ENCODE results near the gene RAB20. TPM values are rescaled to one million over a fixed set of nuclear protein-coding genes. Genes with fewer than 3 reads are reported as not detected.
"Not testable (repeated sequence)": the region's sequence is repeated elsewhere in the genome, so short reads cannot be mapped to it uniquely, and the experiment has no call there.

RAB20 gene
- total RNA-seq, 1 experiment from 2014 or later = 7.9 TPM

DNA sequence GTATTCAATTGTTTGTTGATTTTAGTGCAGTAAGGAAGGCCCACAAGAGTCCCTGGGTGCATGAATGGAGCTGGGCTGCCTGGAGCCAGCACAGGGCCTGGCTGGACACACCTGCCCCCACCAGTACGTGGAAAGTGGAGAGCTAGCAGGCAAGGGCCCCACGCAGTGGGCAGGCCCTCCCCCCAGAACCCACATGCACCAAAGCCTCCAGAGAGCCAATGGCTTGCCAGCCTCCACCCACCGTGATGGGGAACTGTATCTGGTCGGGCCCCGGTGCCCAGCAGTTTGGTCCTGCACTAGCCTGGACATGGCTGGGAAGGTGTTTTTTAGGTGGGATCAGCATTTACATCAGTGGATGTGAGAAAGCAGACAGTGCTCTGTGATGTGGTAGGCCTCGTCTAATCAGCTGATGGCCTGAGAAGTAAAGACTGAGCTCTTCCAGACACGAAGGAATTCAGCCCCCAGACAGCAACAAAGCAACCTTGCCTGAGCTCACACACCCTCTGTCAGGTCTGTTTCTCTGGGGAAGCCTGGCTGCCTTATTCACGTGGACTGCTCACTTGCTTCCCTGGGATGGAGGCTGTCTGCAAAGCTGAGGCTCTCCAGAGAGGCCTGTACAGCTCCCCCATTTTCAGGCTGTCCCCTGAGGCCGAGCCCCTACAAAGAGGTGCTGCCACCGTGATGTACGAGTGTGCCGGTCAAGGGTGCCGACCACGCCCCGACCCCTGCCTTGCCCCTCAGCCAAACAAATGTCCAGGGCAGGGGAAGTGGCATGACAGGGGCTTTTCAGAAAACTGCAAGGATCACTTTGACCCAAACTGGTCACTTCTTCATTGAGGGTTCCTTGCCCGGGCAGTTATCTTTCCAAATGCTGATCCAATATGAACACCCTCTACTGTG lies 27.5 kb downstream of the RAB20 start:
- no peak for TF ChIP-seq TCF7L2 (IDR thresholded peaks at IDR 0.05; ENCODE audit: low read depth, low read length)
- TF ChIP-seq, protein P1, sequence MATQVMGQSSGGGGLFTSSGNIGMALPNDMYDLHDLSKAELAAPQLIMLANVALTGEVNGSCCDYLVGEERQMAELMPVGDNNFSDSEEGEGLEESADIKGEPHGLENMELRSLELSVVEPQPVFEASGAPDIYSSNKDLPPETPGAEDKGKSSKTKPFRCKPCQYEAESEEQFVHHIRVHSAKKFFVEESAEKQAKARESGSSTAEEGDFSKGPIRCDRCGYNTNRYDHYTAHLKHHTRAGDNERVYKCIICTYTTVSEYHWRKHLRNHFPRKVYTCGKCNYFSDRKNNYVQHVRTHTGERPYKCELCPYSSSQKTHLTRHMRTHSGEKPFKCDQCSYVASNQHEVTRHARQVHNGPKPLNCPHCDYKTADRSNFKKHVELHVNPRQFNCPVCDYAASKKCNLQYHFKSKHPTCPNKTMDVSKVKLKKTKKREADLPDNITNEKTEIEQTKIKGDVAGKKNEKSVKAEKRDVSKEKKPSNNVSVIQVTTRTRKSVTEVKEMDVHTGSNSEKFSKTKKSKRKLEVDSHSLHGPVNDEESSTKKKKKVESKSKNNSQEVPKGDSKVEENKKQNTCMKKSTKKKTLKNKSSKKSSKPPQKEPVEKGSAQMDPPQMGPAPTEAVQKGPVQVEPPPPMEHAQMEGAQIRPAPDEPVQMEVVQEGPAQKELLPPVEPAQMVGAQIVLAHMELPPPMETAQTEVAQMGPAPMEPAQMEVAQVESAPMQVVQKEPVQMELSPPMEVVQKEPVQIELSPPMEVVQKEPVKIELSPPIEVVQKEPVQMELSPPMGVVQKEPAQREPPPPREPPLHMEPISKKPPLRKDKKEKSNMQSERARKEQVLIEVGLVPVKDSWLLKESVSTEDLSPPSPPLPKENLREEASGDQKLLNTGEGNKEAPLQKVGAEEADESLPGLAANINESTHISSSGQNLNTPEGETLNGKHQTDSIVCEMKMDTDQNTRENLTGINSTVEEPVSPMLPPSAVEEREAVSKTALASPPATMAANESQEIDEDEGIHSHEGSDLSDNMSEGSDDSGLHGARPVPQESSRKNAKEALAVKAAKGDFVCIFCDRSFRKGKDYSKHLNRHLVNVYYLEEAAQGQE (IDR thresholded peaks at IDR 0.05; ENCODE audit: insufficient read depth in 1 of 2, low read depth in 2 of 2, low read length in 1 of 2) = no peak
- no peak for TF ChIP-seq SIN3A (IDR thresholded peaks at IDR 0.05; ENCODE audit: borderline replicate concordance, insufficient read depth, low read depth, low read length)
- TF ChIP-seq POLR2AphosphoS5 (IDR thresholded peaks at IDR 0.05; ENCODE audit: low read depth, low read length) = no peak
- TF ChIP-seq, protein P2, sequence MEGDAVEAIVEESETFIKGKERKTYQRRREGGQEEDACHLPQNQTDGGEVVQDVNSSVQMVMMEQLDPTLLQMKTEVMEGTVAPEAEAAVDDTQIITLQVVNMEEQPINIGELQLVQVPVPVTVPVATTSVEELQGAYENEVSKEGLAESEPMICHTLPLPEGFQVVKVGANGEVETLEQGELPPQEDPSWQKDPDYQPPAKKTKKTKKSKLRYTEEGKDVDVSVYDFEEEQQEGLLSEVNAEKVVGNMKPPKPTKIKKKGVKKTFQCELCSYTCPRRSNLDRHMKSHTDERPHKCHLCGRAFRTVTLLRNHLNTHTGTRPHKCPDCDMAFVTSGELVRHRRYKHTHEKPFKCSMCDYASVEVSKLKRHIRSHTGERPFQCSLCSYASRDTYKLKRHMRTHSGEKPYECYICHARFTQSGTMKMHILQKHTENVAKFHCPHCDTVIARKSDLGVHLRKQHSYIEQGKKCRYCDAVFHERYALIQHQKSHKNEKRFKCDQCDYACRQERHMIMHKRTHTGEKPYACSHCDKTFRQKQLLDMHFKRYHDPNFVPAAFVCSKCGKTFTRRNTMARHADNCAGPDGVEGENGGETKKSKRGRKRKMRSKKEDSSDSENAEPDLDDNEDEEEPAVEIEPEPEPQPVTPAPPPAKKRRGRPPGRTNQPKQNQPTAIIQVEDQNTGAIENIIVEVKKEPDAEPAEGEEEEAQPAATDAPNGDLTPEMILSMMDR (IDR thresholded peaks at IDR 0.05) = no peak
- in situ Hi-C loops (cut with HindIII; ENCODE audit: low pct_unique_long_range_greater_than_20kb, low sequenced_read_pairs) (no loop called here), intact Hi-C loops (cut with micrococcal nuclease; ENCODE audit: unreplicated experiment) (no loop called here)
- ATAC-seq (no peak), DNase-seq (ENCODE audit: low read depth, low spot score) (no peak)
- Histone ChIP-seq H3K9me3 (ENCODE audit: control insufficient read depth, insufficient read depth, low read depth, low read length) (no peaks in the 10 kb centered on the region), H3K27ac (ENCODE audit: low read length) (no peak overlapping the region), H3K4me3 (ENCODE audit: low read depth in 2 of 2, low read length in 2 of 2) (no peak overlapping the region), H3K36me3 (ENCODE audit: control insufficient read depth, insufficient read depth, low read length) (no peaks in the 10 kb centered on the region), H3K4me1 (ENCODE audit: control insufficient read depth, insufficient read depth, low read length) (peaks cover 7% of the 10 kb centered on the region; the same call in 1 of the 2 replicates), H3K27me3 (ENCODE audit: control insufficient read depth, insufficient read depth, low read length) (no peaks in the 10 kb centered on the region)
- CTCF ChIA-PET = no interaction called here
- BruUV-seq (replicated peaks) = no TSS peak
- POLR2A ChIA-PET = no interaction called here

GRCh38 chr13:110532258-110532657 lies 29.3 kb downstream of the RAB20 start:
- H3K9me3 ChIP-seq (ENCODE audit: control insufficient read depth, insufficient read depth, low read depth, low read length); CTCF ChIA-PET; DNase-seq (ENCODE audit: low read depth, low spot score); H3K4me3 ChIP-seq (ENCODE audit: low read depth in 2 of 2, low read length in 2 of 2); ATAC-seq; POLR2A ChIA-PET; intact Hi-C loops (cut with micrococcal nuclease; ENCODE audit: unreplicated experiment); in situ Hi-C loops (cut with HindIII; ENCODE audit: low pct_unique_long_range_greater_than_20kb, low sequenced_read_pairs); H3K27ac ChIP-seq (ENCODE audit: low read length); H3K27me3 ChIP-seq (ENCODE audit: control insufficient read depth, insufficient read depth, low read length); BruUV-seq (replicated peaks); H3K36me3 ChIP-seq (ENCODE audit: control insufficient read depth, insufficient read depth, low read length): not testable (repeated sequence)
- H3K4me1 ChIP-seq (ENCODE audit: control insufficient read depth, insufficient read depth, low read length) = peaks cover 13% of the 10 kb centered on the region; the same call in 1 of the 2 replicates

DNA sequence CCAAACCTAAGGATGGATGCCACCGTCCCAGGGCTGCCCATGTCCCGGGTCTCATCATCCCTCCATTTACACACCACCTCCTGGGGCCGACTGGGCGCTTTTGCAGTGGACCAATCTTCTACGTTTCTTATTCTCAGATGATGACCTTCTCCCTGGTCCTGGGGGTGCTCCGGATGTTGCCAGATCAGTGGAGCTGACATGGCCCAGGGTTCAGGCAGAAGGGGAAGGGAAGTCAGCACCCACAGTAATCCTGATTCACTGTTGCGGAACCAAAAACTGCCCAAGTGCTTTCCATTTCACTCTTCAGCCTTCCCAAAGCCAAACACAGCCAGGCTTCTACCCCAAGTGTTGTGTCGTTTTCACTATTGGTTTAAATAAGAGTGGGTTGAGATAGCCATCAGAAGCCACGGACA lies 29.8 kb downstream of the RAB20 start:
- intact Hi-C loops (cut with micrococcal nuclease; ENCODE audit: unreplicated experiment) (no loop called here), in situ Hi-C loops (cut with HindIII; ENCODE audit: low pct_unique_long_range_greater_than_20kb, low sequenced_read_pairs) (no loop called here)
- no peak overlapping the region for H3K27ac ChIP-seq (ENCODE audit: low read length)
- ATAC-seq (no peak), DNase-seq (ENCODE audit: low read depth, low spot score) (no peak)
- peaks cover 18% of the 10 kb centered on the region for H3K4me1 ChIP-seq (ENCODE audit: control insufficient read depth, insufficient read depth, low read length)
- H3K27me3 ChIP-seq (ENCODE audit: control insufficient read depth, insufficient read depth, low read length) = no peaks in the 10 kb centered on the region
- CTCF ChIA-PET = no interaction called here
- no peaks in the 10 kb centered on the region for H3K36me3 ChIP-seq (ENCODE audit: control insufficient read depth, insufficient read depth, low read length)
- no peaks in the 10 kb centered on the region for H3K9me3 ChIP-seq (ENCODE audit: control insufficient read depth, insufficient read depth, low read depth, low read length)
- POLR2A ChIA-PET = no interaction called here
- no peak overlapping the region for H3K4me3 ChIP-seq (ENCODE audit: low read depth in 2 of 2, low read length in 2 of 2)
- BruUV-seq (replicated peaks) = no TSS peak
- TF ChIP-seq TCF7L2 (IDR thresholded peaks at IDR 0.05; ENCODE audit: low read depth, low read length) (no peak), POLR2AphosphoS5 (IDR thresholded peaks at IDR 0.05; ENCODE audit: low read depth, low read length) (no peak), SIN3A (IDR thresholded peaks at IDR 0.05; ENCODE audit: borderline replicate concordance, insufficient read depth, low read depth, low read length) (no peak)
- TF ChIP-seq, protein P2 (IDR thresholded peaks at IDR 0.05) = no peak
- TF ChIP-seq, protein P1 (IDR thresholded peaks at IDR 0.05; ENCODE audit: insufficient read depth in 1 of 2, low read depth in 2 of 2, low read length in 1 of 2) = no peak
